Muscle of leg (tissue), 11 donors: ENCODE measurements around the gene APOLD1. TPM values are rescaled to one million over a fixed set of nuclear protein-coding genes. Genes with fewer than 3 reads are reported as not detected.
"Not testable (repeated sequence)": the region's sequence is repeated elsewhere in the genome, so short reads cannot be mapped to it uniquely, and the experiment has no call there.

Source experiments
- DNase-seq: peaks from one replicate; pipeline ENCODE4 v3.0.0; 2013
- H3K27ac ChIP-seq: one replicate; pipeline ENCODE4 v1.5.1; 2013; ENCODE audit warnings: mild to moderate bottlenecking, low read length, control low read depth
- H3K27me3 ChIP-seq: one replicate; pipeline ENCODE4 v1.6.1; 2013; ENCODE audit warnings: low read length; ENCODE audit not compliant: control insufficient read depth, insufficient read depth
- H3K36me3 ChIP-seq: one replicate; pipeline ENCODE4 v1.6.1; 2013; ENCODE audit warnings: low read length; ENCODE audit not compliant: control insufficient read depth, insufficient read depth
- H3K4me1 ChIP-seq: one replicate; pipeline ENCODE4 v1.6.1; 2013; ENCODE audit warnings: low read length; ENCODE audit not compliant: control insufficient read depth, insufficient read depth
- H3K4me3 ChIP-seq: one replicate; pipeline ENCODE4 v1.5.1; 2013; ENCODE audit warnings: low read length, control low read depth
- H3K9me3 ChIP-seq: replicated peaks from 2 replicates; pipeline ENCODE4 v1.6.1; 2013; ENCODE audit warnings: low read depth, low read length; ENCODE audit not compliant: control insufficient read depth
- WGBS: methylation state at CpG from one replicate; pipeline ENCODE4 v1.1.5; 2013; ENCODE audit warnings: missing lambda C conversion rate; ENCODE audit not compliant: insufficient coverage; 5-methylcytosine and 5-hydroxymethylcytosine counted together
- polyA plus RNA-seq, 8 donors: library from polyadenylated mRNA; unstranded; fragments of 120-200 nt; gene quantifications; one replicate each; pipeline versions ENCODE4 v1.2.1 to v1.2.3, GENCODE V29; 2013; ENCODE audit warnings: inconsistent platforms in 1 of 8, low replicate concordance in 1 of 8; ENCODE audit not compliant: insufficient read length in 8 of 8, insufficient read depth in 1 of 8
- total RNA-seq: library from RNA; stranded (reverse); fragments of 120-200 nt; gene quantifications from one replicate; pipeline ENCODE4 v1.2.4, GENCODE V29; 2013

APOLD1 gene
- total and polyA plus RNA-seq, 9 donors, result 6.8 to 11.2 (median 8.6) TPM

DNA sequence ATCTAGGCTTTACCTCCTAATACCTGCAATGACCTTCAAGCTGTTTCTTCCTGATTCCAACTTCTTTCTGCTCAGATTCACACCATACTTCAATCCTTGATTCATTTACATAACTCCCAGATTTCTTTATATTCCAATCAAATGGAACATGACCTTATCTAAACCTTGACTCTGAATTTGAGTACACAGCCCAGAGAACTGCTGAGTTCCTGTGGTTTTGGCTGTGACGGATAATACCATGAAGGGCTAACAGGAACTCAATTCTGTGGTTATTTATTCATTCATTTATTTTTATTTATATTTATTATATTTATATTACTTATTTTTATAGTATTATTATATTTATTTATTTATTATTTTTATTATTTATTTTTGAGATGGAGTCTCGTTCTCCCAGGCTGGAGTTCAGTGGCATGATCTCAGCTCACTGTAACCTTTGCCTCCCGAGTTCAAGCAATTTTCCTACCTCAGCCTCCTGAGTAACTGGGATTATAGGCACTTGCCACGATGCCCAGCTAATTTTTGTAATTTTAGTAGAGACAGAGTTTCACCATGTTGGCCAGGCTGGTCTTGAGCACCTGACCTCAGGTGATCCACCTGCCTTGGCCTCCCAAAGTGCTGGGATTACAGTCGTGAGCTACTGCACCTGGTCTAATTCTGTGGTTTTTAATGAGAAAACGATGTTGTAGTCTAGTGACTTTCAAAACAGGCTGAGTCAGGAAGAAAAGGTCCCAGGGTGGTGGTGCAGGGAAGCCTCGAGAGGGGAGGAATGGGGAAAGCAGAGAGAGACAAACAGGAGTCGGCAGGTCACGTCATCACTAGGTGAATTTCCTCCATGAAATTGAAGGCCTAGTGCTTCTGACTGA is 11.7 kb downstream of the APOLD1 start:
- no peaks in the 10 kb centered on the region for H3K27me3 ChIP-seq
- no peak overlapping the region for H3K27ac ChIP-seq
- WGBS, result 82% methylated on average over 5 of the region's 9 CpGs
- no peak for DNase-seq
- H3K4me1 ChIP-seq, result peaks cover 5% of the 10 kb centered on the region
- H3K4me3 ChIP-seq, result no peak overlapping the region
- H3K36me3 ChIP-seq, result no peaks in the 10 kb centered on the region
- H3K9me3 ChIP-seq, result no peaks in the 10 kb centered on the region

DNA sequence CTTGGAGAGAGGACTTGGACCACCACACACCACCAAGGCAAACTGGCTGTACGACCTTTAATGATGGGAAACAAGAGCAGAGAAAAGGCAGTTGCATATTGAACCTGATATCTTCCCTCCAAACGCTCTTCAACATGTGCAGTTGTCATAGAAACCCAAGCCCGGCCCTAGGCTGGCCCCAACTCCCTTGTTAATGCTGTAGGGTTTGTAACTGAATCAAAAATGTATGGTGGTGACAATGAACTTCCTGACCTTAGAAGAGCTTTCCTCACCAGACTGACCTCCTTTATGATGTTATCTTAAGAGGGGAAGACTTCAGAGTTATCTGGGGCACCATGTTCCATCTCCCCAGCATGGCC is 12.3 kb downstream of the APOLD1 start:
- WGBS, result no CpG with 5 or more reads among the region's 3 CpGs

GRCh38 chr12:12798480-12798879 is 13.0 kb downstream of the APOLD1 start:
- no peaks in the 10 kb centered on the region for H3K9me3 ChIP-seq
- H3K4me3 ChIP-seq, result no peak overlapping the region
- H3K36me3 ChIP-seq, result no peaks in the 10 kb centered on the region
- WGBS, result 100% methylated on average over 1 of the region's 1 CpG
- no peaks in the 10 kb centered on the region for H3K27me3 ChIP-seq
- peaks cover 4% of the 10 kb centered on the region for H3K4me1 ChIP-seq
- H3K27ac ChIP-seq, result no peak overlapping the region
- no peak for DNase-seq

More for the DNA sequence above, 12.3 kb downstream of the APOLD1 start:
- no peak overlapping the region for H3K27ac ChIP-seq
- DNase-seq, result no peak
- H3K9me3 ChIP-seq, result no peaks in the 10 kb centered on the region
- no peaks in the 10 kb centered on the region for H3K27me3 ChIP-seq
- H3K4me1 ChIP-seq, result no peaks in the 10 kb centered on the region
- H3K4me3 ChIP-seq, result no peak overlapping the region
- H3K36me3 ChIP-seq, result no peaks in the 10 kb centered on the region

GRCh38 chr12:12799163-12799920 is 13.9 kb downstream of the APOLD1 start:
- Histone ChIP-seq H3K36me3 (no peaks in the 10 kb centered on the region), H3K4me3 (no peak overlapping the region), H3K27ac (no peak overlapping the region), H3K9me3 (no peaks in the 10 kb centered on the region), H3K27me3 (no peaks in the 10 kb centered on the region), H3K4me1 (peaks cover 7% of the 10 kb centered on the region)
- WGBS, result 87% methylated on average over 4 of the region's 8 CpGs
- DNase-seq, result no peak

DNA sequence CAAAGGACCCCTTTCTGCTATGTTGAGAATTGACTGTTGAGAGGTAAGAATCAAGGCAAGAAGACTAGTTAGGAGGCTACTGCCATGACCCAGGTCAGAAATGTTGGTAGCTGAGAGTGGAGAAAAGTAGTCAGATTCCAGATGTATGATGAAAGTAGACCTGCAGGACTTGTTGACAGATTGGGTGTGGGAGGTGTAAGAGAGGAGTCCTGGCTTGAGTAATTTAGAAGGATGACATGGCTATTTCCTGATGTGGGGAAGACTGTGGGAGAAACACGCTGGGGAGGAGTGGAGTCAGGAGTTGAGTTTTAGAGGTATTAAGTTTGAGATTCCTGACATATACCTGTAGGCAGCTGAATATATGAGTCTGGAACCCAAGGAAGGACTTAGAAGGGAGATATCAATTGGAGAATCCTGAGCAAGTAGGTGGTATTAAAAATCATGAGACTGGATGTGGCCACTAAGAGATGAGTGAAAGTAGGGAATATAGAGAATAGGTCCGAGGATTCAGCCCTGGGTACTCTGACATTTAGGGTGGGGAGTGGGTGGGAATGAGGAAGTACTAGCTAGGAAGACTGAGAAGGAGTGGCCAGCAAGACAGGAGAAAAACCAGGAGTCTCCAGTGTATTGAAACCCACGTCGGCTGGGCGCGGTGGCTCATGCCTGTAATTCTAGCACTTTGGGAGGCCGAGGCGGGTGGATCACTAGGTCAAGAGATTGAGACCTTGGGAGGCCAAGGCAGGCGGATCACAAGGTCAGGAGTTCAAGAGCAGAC is 15.1 kb downstream of the APOLD1 start:
- 82% methylated on average over 8 of the region's 9 CpGs for WGBS
- DNase-seq, result no peak

GRCh38 chr12:12801656-12802055 is 16.2 kb downstream of the APOLD1 start:
- H3K4me1 ChIP-seq, H3K4me3 ChIP-seq, H3K36me3 ChIP-seq, H3K9me3 ChIP-seq, H3K27me3 ChIP-seq, H3K27ac ChIP-seq: not testable (repeated sequence)
- peak; percentile 48 for DNase-seq
- WGBS, result no CpG with 5 or more reads among the region's 4 CpGs

More for the DNA sequence above, 15.1 kb downstream of the APOLD1 start:
- Histone ChIP-seq H3K4me1 (peaks cover 7% of the 10 kb centered on the region), H3K27ac (no peak overlapping the region), H3K9me3 (no peaks in the 10 kb centered on the region), H3K4me3 (no peak overlapping the region), H3K36me3 (no peaks in the 10 kb centered on the region), H3K27me3 (no peaks in the 10 kb centered on the region)

- Histone ChIP-seq H3K27ac (no peak overlapping the region), H3K9me3 (no peaks in the 10 kb centered on the region), H3K27me3 (no peaks in the 10 kb centered on the region), H3K36me3 (no peaks in the 10 kb centered on the region), H3K4me3 (no peak overlapping the region), H3K4me1 (peaks cover 12% of the 10 kb centered on the region)
- no CpG with 5 or more reads among the region's 2 CpGs for WGBS
- DNase-seq, result peak; percentile 80
Observed at GRCh38 chr12:12803186-12803585, 17.7 kb downstream of the APOLD1 start.

- no peak overlapping the region for H3K4me3 ChIP-seq
- DNase-seq, result no peak
- H3K36me3 ChIP-seq, result no peaks in the 10 kb centered on the region
- H3K4me1 ChIP-seq, result peaks cover 17% of the 10 kb centered on the region
- H3K27ac ChIP-seq, result peak overlapping the region; percentile 51
- WGBS, result no CpG with 5 or more reads among the region's 6 CpGs
- no peaks in the 10 kb centered on the region for H3K27me3 ChIP-seq
- no peaks in the 10 kb centered on the region for H3K9me3 ChIP-seq
Observed at GRCh38 chr12:12804011-12804410, 18.6 kb downstream of the APOLD1 start.

GRCh38 chr12:12804432-12804886 is 19.0 kb downstream of the APOLD1 start:
- Histone ChIP-seq H3K4me1 (peaks cover 19% of the 10 kb centered on the region), H3K9me3 (no peaks in the 10 kb centered on the region), H3K36me3 (no peaks in the 10 kb centered on the region), H3K4me3 (no peak overlapping the region), H3K27ac (peak overlapping the region; percentile 51), H3K27me3 (no peaks in the 10 kb centered on the region)
- 76% methylated on average over 2 of the region's 6 CpGs for WGBS
- DNase-seq, result no peak
